ENCODE measurements around the gene DDIT4. TPM values are rescaled to one million over a fixed set of nuclear protein-coding genes. Genes with fewer than 3 reads are reported as not detected.

Gene DDIT4
- total RNA-seq, 1 donor from 2014 or later: 173 TPM

DNA sequence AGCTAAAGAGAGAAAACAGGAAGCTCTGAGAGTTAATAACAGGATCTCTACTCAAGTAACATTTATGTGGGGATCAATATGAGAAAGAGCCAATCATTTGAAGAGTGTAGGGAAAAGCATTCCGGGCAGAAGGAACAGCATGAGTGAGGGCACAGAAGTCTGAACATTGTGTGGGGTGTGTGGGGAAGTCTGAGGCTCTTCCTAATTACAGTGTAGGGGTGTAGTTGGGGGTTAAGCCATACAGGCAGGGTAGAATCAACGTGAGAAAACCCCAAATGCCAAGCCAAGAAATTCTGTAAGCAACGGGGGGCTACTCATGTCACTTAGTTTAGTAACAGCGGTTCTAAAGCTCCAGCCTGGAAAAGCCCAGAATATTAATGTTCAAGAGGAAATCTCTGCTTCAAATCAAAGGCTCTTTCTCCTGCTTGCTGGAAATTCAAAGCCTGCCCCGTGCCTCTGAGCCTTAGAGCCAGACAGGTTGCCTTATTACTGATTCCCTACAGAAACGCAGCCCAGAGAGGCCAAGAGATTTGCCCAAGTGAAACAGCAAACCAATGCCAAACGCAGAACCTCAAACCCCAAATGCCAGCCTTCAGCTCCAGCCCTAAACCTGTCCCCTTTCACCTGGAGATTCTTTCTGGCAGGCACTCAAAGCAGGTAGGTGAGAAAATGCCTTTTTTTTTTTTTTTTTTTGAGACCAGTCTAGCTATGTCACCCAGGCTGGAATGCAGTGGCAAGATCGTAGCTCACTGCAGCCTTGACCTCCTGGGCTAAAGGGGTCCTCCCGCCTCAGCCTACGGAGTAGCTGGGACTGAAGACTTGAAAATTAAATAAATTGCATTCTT lies 44.9 kb downstream of the DDIT4 start:
- no peak for DNase-seq

DNA sequence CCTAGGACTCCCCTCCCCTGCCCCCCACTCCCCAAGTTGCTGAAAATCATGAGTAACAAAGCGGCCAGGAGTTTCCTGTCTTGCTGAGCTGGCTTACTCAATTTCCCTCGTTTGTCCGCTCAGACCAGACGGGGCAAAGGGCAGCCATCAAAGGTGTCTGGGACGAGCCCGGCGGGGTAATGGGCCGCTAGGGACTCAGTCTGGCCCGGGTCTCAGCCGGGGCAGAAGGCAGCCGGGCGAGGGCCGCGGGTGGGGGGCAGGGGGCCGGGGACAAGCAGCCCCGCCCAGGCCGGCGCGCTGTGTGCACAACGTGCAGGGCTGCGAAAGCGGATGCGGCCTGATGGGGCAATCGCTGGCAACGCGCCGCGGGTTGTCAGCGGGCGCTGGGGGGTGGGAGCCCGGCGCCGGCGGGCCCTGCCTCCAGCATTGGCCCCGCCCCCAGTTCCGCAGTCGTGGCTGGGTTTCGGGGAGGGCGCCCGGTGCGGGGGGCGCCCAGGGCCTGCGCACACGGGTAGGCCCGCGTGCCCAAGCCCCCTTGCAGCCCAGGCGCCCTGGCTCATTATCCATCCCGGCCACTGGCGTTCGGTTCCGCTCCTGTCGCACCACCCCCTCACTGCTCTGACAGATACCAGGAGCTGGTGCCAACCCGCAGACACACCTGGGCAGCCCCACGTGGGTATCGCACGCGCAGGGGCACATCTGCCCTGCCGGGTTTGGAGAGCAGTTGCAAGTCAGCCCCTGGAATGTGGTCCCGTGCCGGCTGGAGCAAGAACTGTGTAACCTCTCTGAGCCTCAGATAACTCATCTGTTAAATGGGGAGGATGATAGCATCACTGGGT lies 45.9 kb downstream of the DDIT4 start:
- peak; percentile 99 for DNase-seq

GRCh38 chr10:72320676-72321247 lies 47.0 kb downstream of the DDIT4 start:
- DNase-seq: peak; percentile 87

DNA sequence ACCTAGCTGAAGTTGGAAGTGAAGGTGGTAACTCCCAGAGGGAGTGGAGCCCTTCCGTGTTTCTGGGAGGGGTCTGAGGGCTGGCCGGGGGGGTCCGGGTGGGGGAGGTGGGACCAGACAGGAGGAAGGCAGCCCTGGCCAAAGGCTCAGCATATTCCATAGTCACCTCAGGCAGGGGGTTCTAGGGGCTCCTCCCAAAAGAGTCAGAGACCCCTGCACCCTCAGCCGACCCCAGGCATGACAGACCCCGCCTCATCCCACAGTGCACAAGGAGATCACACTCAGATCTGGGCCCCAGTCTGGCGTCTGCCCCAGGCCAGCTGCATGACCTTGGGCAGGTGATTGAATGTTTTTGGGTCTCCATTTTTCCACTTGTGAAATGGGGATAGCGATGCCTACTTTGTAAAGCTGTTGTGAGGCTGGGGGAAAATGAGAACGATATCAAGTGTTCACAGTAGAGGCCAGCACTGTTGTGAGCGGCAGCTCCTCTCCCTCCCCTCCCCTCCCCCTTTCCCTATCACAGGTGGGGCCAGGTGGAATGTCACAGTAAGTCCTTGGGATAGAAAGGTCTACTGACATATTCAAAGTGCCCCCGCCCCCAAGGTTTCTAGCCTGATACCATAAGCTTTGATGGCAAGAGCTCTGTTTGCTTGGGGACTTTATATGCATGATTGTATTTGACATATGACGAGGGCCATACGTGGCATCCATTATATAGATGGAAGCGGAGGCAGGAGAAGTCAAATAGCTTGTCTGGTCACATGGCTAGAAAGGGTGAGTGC lies 47.7 kb downstream of the DDIT4 start:
- DNase-seq: no peak

DNA sequence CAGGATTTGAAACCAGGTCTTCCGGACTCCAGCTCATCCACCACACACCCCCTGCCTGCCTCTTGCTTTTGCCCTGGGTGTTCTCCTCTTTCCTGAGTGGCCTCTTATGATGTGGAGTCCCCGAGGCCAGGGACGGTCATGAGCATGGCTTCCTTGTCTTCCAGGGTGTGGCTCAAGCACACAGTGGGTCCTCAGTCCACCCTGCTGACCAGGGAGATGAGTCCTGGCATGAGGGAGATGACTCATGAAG lies 48.2 kb downstream of the DDIT4 start:
- DNase-seq: no peak

GRCh38 chr10:72322280-72323058 lies 48.7 kb downstream of the DDIT4 start:
- DNase-seq: no peak

- DNase-seq: no peak
Observed at GRCh38 chr10:72323108-72323749, 49.5 kb downstream of the DDIT4 start.

GRCh38 chr10:72323771-72324191 lies 50.1 kb downstream of the DDIT4 start:
- no peak for DNase-seq

Other genes with a start within 250 kb of the DDIT4 start
- gene SPOCK2, start 185.4 kb upstream of the DDIT4 start, total RNA-seq: 3.5 and 6.6 TPM in 2 replicates
- 51.5 and 54.5 TPM in 2 replicates for gene ANAPC16, start 57.9 kb upstream of the DDIT4 start, total RNA-seq
- 33.5 and 38.3 TPM in 2 replicates for gene ASCC1, start 57.6 kb upstream of the DDIT4 start, total RNA-seq
- gene DNAJB12, start 81.0 kb downstream of the DDIT4 start, total RNA-seq: 25.9 and 35.9 TPM in 2 replicates

All from dermis blood vessel endothelial cell (primary cell).